Measurements from ENCODE around the gene SP140L. TPM values are rescaled to one million over a fixed set of nuclear protein-coding genes. Genes with fewer than 3 reads are reported as not detected.

SP140L gene
- 10 to 100 TPM; 12.4 to 23.0 TPM for total RNA-seq

DNA sequence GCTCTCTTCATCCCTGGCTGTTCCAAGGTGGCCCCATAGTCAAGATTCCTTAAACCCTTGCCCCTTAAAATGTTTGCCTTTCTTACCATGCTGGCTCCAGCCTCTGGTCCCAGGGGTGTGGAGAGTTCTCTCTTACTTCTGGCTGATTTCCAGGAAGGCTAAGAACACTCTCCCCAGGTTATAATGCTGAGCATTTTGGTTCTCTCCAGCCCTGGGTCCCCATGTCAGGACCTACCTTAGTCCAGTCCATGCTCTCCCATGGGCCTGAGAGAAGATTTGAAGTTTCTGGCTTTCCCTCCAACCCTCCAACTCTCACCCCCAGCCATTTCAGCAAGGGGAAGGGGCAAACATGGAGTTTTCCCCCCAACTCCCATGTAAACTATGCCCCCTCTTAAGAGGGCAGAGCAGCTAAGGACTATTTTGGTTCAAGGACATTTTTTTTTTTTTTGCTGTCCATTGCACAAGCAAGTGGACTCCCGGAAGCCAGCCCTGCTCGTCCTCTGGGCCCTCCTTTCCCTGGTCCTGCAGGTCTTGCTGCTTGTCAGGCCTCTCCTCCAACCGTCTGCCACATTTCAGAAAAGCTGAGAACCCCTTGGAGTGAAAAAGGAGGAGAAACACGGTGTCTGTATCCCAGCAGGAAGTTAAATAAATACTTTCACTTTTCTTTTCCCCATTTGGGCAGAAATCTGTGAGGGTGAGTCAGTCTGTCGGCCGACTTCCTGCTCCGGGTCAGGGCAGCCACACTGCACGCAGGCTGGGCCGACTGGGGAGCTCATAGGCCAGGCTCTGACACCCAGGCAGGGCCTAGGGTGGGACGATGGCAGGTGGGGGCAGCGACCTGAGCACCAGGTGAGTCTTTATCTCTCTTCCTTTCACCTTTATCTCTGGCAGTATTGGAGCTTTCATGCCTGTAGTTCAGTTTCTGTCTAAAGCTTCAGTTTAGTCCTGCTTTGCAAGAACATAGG lies at the start of gene SP140L:
SP140L (plus strand) TSS at position 741 of the 965 bp plus-strand sequence; CDS start at position 818, 77 bp downstream.

DNA sequence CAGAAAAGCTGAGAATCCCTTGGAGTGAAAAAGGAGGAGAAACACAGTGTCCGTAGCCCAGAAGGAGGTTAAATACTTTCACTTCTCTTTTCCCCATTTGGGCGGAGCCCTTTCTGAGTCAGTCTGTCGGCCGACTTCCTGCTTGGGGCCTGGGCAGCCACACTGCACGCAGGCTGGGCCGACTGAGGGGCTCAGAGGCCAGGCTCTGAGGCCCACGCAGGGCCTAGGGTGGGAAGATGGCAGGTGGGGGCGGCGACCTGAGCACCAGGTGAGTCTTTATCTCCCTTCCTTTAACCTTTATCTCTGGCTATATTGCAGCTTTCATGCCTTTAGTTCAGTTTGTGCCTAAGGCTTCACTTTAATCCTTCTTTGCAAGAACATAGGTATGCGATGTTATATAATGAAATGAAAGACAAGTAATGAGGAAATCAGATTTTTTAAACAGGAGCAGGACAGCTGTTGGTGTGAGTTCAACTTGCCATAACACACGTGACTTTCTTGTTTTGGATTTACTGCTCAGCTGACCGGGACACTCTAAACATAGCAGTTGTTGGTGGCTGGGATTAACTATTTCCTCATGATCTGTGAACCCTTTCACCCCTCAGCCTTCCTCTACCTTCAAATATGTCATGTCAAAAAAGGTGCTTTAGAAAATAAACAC lies 89.2 kb downstream of the SP140L start, which contains the start of gene SP100:
SP100 (plus strand) TSS at position 141 of the 661 bp plus-strand sequence; CDS start at position 237, 96 bp downstream.

Other genes starting within 250 kb of the SP140L start
- gene SP110, start 107.2 kb upstream of the SP140L start, total RNA-seq = 100 to 1,000 TPM; 110 to 112 TPM
- gene SP140, start 101.5 kb upstream of the SP140L start, total RNA-seq = 1 to 10 TPM in 1 of 2 donors, not detected in 1; 2.7 TPM
- gene SP100, start 89.0 kb downstream of the SP140L start, total RNA-seq = 100 to 1,000 TPM; 251 to 253 TPM

Data from melanocyte of skin (primary cell).